ENCODE measurements around the gene SNX25. TPM values are rescaled to one million over a fixed set of nuclear protein-coding genes. Genes with fewer than 3 reads are reported as not detected.

SNX25 gene
- total and polyA plus RNA-seq, 2 experiments from 2014 or later = 6.9 to 25.0 TPM

DNA sequence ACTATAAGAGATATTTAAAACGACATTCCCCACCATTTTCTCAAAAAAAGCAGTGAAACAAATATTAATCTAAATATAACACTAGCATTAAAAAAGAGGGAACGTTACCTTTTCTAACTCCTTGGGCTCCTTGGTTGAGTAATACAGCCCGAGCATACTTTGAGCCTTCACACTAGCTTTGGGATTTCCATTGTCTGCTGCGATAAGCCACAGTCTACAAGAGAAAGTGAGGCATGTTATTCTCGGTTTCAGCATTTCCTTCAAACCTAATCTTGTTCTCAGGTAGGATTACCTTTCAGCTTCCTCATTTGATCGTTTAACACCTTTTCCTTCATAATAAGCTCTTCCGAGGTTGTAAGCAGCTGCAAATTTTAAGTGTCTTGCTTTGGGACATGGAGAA, 164.6 kb downstream of the SNX25 start:
- Histone ChIP-seq H3K4me3 (no peak overlapping the region), H3K4me2 (no peak overlapping the region), H4K20me1 (replicated peaks; ENCODE audit: insufficient read depth) (no peaks in the 10 kb centered on the region), H3K9me2 (ENCODE audit: insufficient read depth) (no peaks in the 10 kb centered on the region), H3K79me2 (replicated peaks; ENCODE audit: insufficient read depth) (no peaks in the 10 kb centered on the region), H3F3A (replicated peaks; ENCODE audit: low read depth) (no peaks in the 10 kb centered on the region), H3K27me3 (ENCODE audit: insufficient read depth) (no peaks in the 10 kb centered on the region), H2AFZ (no peak overlapping the region), H3K27ac (ENCODE audit: low read depth) (no peak overlapping the region), H3K4me1 (ENCODE audit: insufficient read depth) (0 out of 2 replicates have a peak, but pooled peaks cover 3% of the 10 kb centered on the region), H3K36me3 (ENCODE audit: insufficient read depth) (no peaks in the 10 kb centered on the region)
- DNase-seq (ENCODE audit: low spot score) (no peak), ATAC-seq (no peak)
- peaks cover 10% of the 10 kb centered on the region; the same call in 2 of the 3 replicates for H3K4me1 Mint-ChIP-seq
- no peaks in the 10 kb centered on the region; the same call in 2 of the 3 replicates for H3K36me3 Mint-ChIP-seq (ENCODE audit: low read depth)
- no peaks in the 10 kb centered on the region for H3K9me3 Mint-ChIP-seq
- no peak overlapping the region for H3K4me3 Mint-ChIP-seq
- H3K27me3 Mint-ChIP-seq (ENCODE audit: insufficient read depth, low read depth, poor library complexity) = no peaks in the 10 kb centered on the region
- no peak overlapping the region for H3K27ac Mint-ChIP-seq
- TF ChIP-seq, protein P1, sequence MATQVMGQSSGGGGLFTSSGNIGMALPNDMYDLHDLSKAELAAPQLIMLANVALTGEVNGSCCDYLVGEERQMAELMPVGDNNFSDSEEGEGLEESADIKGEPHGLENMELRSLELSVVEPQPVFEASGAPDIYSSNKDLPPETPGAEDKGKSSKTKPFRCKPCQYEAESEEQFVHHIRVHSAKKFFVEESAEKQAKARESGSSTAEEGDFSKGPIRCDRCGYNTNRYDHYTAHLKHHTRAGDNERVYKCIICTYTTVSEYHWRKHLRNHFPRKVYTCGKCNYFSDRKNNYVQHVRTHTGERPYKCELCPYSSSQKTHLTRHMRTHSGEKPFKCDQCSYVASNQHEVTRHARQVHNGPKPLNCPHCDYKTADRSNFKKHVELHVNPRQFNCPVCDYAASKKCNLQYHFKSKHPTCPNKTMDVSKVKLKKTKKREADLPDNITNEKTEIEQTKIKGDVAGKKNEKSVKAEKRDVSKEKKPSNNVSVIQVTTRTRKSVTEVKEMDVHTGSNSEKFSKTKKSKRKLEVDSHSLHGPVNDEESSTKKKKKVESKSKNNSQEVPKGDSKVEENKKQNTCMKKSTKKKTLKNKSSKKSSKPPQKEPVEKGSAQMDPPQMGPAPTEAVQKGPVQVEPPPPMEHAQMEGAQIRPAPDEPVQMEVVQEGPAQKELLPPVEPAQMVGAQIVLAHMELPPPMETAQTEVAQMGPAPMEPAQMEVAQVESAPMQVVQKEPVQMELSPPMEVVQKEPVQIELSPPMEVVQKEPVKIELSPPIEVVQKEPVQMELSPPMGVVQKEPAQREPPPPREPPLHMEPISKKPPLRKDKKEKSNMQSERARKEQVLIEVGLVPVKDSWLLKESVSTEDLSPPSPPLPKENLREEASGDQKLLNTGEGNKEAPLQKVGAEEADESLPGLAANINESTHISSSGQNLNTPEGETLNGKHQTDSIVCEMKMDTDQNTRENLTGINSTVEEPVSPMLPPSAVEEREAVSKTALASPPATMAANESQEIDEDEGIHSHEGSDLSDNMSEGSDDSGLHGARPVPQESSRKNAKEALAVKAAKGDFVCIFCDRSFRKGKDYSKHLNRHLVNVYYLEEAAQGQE (IDR thresholded peaks at IDR 0.05; ENCODE audit: unreplicated experiment) = no peak
- no peak for TF ChIP-seq EZH2 (IDR thresholded peaks at IDR 0.05; ENCODE audit: low read depth, unreplicated experiment)
- no peak for TF ChIP-seq CREB1 (CRISPR knock-in tag; IDR thresholded peaks at IDR 0.05; ENCODE audit: low read depth)
- TF ChIP-seq POLR2AphosphoS5 (IDR thresholded peaks at IDR 0.05; ENCODE audit: low read depth) = no peak
- TF ChIP-seq, protein P2, sequence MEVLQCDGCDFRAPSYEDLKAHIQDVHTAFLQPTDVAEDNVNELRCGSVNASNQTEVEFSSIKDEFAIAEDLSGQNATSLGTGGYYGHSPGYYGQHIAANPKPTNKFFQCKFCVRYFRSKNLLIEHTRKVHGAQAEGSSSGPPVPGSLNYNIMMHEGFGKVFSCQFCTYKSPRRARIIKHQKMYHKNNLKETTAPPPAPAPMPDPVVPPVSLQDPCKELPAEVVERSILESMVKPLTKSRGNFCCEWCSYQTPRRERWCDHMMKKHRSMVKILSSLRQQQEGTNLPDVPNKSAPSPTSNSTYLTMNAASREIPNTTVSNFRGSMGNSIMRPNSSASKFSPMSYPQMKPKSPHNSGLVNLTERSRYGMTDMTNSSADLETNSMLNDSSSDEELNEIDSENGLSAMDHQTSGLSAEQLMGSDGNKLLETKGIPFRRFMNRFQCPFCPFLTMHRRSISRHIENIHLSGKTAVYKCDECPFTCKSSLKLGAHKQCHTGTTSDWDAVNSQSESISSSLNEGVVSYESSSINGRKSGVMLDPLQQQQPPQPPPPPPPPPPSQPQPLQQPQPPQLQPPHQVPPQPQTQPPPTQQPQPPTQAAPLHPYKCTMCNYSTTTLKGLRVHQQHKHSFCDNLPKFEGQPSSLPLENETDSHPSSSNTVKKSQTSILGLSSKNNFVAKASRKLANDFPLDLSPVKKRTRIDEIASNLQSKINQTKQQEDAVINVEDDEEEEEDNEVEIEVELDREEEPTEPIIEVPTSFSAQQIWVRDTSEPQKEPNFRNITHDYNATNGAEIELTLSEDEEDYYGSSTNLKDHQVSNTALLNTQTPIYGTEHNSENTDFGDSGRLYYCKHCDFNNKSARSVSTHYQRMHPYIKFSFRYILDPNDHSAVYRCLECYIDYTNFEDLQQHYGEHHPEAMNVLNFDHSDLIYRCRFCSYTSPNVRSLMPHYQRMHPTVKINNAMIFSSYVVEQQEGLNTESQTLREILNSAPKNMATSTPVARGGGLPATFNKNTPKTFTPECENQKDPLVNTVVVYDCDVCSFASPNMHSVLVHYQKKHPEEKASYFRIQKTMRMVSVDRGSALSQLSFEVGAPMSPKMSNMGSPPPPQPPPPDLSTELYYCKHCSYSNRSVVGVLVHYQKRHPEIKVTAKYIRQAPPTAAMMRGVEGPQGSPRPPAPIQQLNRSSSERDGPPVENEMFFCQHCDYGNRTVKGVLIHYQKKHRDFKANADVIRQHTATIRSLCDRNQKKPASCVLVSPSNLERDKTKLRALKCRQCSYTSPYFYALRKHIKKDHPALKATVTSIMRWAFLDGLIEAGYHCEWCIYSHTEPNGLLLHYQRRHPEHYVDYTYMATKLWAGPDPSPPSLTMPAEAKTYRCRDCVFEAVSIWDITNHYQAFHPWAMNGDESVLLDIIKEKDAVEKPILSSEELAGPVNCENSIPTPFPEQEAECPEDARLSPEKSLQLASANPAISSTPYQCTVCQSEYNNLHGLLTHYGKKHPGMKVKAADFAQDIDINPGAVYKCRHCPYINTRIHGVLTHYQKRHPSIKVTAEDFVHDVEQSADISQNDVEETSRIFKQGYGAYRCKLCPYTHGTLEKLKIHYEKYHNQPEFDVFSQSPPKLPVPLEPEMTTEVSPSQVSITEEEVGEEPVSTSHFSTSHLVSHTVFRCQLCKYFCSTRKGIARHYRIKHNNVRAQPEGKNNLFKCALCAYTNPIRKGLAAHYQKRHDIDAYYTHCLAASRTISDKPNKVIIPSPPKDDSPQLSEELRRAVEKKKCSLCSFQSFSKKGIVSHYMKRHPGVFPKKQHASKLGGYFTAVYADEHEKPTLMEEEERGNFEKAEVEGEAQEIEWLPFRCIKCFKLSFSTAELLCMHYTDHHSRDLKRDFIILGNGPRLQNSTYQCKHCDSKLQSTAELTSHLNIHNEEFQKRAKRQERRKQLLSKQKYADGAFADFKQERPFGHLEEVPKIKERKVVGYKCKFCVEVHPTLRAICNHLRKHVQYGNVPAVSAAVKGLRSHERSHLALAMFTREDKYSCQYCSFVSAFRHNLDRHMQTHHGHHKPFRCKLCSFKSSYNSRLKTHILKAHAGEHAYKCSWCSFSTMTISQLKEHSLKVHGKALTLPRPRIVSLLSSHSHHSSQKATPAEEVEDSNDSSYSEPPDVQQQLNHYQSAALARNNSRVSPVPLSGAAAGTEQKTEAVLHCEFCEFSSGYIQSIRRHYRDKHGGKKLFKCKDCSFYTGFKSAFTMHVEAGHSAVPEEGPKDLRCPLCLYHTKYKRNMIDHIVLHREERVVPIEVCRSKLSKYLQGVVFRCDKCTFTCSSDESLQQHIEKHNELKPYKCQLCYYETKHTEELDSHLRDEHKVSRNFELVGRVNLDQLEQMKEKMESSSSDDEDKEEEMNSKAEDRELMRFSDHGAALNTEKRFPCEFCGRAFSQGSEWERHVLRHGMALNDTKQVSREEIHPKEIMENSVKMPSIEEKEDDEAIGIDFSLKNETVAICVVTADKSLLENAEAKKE (CRISPR knock-in tag; IDR thresholded peaks at IDR 0.05) = no peak
- TF ChIP-seq, protein P3, sequence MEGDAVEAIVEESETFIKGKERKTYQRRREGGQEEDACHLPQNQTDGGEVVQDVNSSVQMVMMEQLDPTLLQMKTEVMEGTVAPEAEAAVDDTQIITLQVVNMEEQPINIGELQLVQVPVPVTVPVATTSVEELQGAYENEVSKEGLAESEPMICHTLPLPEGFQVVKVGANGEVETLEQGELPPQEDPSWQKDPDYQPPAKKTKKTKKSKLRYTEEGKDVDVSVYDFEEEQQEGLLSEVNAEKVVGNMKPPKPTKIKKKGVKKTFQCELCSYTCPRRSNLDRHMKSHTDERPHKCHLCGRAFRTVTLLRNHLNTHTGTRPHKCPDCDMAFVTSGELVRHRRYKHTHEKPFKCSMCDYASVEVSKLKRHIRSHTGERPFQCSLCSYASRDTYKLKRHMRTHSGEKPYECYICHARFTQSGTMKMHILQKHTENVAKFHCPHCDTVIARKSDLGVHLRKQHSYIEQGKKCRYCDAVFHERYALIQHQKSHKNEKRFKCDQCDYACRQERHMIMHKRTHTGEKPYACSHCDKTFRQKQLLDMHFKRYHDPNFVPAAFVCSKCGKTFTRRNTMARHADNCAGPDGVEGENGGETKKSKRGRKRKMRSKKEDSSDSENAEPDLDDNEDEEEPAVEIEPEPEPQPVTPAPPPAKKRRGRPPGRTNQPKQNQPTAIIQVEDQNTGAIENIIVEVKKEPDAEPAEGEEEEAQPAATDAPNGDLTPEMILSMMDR (conservative IDR thresholded peaks at IDR 0.05; ENCODE audit: low read depth in 2 of 2) = no peak
- no peak for TF ChIP-seq ZNF331 (CRISPR knock-in tag; IDR thresholded peaks at IDR 0.05; ENCODE audit: low read depth)
- TF ChIP-seq ZNF114 (CRISPR knock-in tag; IDR thresholded peaks at IDR 0.05) = no peak
- TF ChIP-seq, protein P4, sequence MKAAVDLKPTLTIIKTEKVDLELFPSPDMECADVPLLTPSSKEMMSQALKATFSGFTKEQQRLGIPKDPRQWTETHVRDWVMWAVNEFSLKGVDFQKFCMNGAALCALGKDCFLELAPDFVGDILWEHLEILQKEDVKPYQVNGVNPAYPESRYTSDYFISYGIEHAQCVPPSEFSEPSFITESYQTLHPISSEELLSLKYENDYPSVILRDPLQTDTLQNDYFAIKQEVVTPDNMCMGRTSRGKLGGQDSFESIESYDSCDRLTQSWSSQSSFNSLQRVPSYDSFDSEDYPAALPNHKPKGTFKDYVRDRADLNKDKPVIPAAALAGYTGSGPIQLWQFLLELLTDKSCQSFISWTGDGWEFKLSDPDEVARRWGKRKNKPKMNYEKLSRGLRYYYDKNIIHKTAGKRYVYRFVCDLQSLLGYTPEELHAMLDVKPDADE (IDR thresholded peaks at IDR 0.05) = no peak
- TF ChIP-seq EZH2phosphoT487 (IDR thresholded peaks at IDR 0.05; ENCODE audit: unreplicated experiment) = no peak
- no peak for TF ChIP-seq NANOG (IDR thresholded peaks at IDR 0.05; ENCODE audit: borderline replicate concordance)
- no peak for TF ChIP-seq JUNB (IDR thresholded peaks at IDR 0.05; ENCODE audit: unreplicated experiment)
- TF ChIP-seq STAT1 (IDR thresholded peaks at IDR 0.05; ENCODE audit: unreplicated experiment) = no peak

All from GM23338 (cell line).